Caco-2 (cell line): ENCODE measurements around the gene ALOX15B. TPM values are rescaled to one million over a fixed set of nuclear protein-coding genes. Genes with fewer than 3 reads are reported as not detected.
A peak's percentile ranks its signal among the peaks of the same experiment; 100 is the strongest.

Experiments
- BruUV-seq: library from RNA; stranded (reverse); fragments of 400-500 nt; replicated peaks from 2 replicates; lab custom pipeline; 2021; lab: Mats Ljungman, UMichigan
- CTCF ChIA-PET: fragments of 300-600 bp; sonication (Branson Sonifier 250); formaldehyde crosslinking; loops from one replicate; lab custom pipeline; 2022; ENCODE audit warnings: antibody characterized with exemption; lab: Charles Lee
- POLR2A ChIA-PET: fragments of 300-600 bp; sonication (Branson Sonifier 250); formaldehyde crosslinking; loops from one replicate; lab custom pipeline; 2022; ENCODE audit warnings: antibody characterized with exemption; lab: Charles Lee
- DNase-seq, 2 experiments: peaks; one replicate each; pipeline versions ENCODE4 v3.0.0 to v3.0.0-alpha.2; 2020 to 2022
- H3K27me3 ChIP-seq: replicated peaks from 2 replicates; pipeline ENCODE4 v1.6.0; 2011; ENCODE audit warnings: low read length; ENCODE audit not compliant: control insufficient read depth, insufficient read depth
- H3K36me3 ChIP-seq: 2 replicates; pipeline ENCODE4 v1.5.1; 2011; ENCODE audit warnings: low read length; ENCODE audit not compliant: control insufficient read depth, insufficient read depth
- H3K4me1 ChIP-seq: fragments of 250-450 bp; sonication (Bioruptor Pico); 2 replicates; pipeline ENCODE4 v1.5.1; 2020; ENCODE audit warnings: mild to moderate bottlenecking
- H3K4me3 ChIP-seq: 2 replicates; pipeline ENCODE4 v1.5.1; 2011; ENCODE audit warnings: low read depth, mild to moderate bottlenecking, control low read depth, low read length
- H3K9me3 ChIP-seq: fragments of 250-450 bp; sonication (Bioruptor Pico); 2 replicates; pipeline ENCODE4 v1.5.1; 2020; ENCODE audit warnings: mild to moderate bottlenecking, moderate library complexity
- H3K27ac Mint-ChIP-seq: one replicate; pipeline ENCODE4 v1.8.0; 2022; ENCODE audit warnings: mixed read lengths; ENCODE audit not compliant: unreplicated experiment
- H3K27me3 Mint-ChIP-seq: one replicate; pipeline ENCODE4 v1.8.0; 2022; ENCODE audit warnings: mixed read lengths; ENCODE audit not compliant: insufficient read depth, unreplicated experiment
- H3K36me3 Mint-ChIP-seq: one replicate; pipeline ENCODE4 v1.8.0; 2022; ENCODE audit warnings: mild to moderate bottlenecking, mixed read lengths; ENCODE audit not compliant: insufficient read depth, unreplicated experiment
- H3K4me1 Mint-ChIP-seq: one replicate; pipeline ENCODE4 v1.8.0; 2022; ENCODE audit warnings: low read depth, mixed read lengths; ENCODE audit not compliant: unreplicated experiment
- H3K4me3 Mint-ChIP-seq: one replicate; pipeline ENCODE4 v1.8.0; 2022; ENCODE audit warnings: mild to moderate bottlenecking, moderate library complexity, mixed read lengths; ENCODE audit not compliant: unreplicated experiment
- H3K9me3 Mint-ChIP-seq: one replicate; pipeline ENCODE4 v1.8.0; 2022; ENCODE audit warnings: mixed read lengths; ENCODE audit not compliant: unreplicated experiment
- CTCF ChIP-seq, 2 experiments: fragments of 200-600 bp in 1 of 2; IDR thresholded peaks; 1 replicate in 1 of 2; 2 replicates in 1 of 2; pipeline versions ENCODE4 v1.5.1 to v1.8.0; 2011 to 2022; ENCODE audit warnings: antibody characterized with exemption in 1 of 2, control low read depth in 1 of 2, inconsistent platforms in 1 of 2, low read depth in 1 of 2, low read length in 1 of 2, mild to moderate bottlenecking in 1 of 2, moderate library complexity in 1 of 2; ENCODE audit not compliant: insufficient read depth in 1 of 2, severe bottlenecking in 1 of 2, unreplicated experiment in 1 of 2
- intact Hi-C: fragments of 100-400 bp; cut with micrococcal nuclease; formaldehyde crosslinking; loops from one replicate; pipeline ENCODE4 v1.10.0; 2022; ENCODE audit not compliant: unreplicated experiment
- total RNA-seq: library from RNA; stranded (reverse); gene quantifications from 2 replicates; pipeline ENCODE4 v1.2.3, GENCODE V29; 2022

ALOX15B gene
- total RNA-seq, 1 experiment from 2014 or later: not detected

GRCh38 chr17:8016632-8017424 is 22.0 kb upstream of the ALOX15B start:
- Histone ChIP-seq H3K27me3 (no peaks in the 10 kb centered on the region), H3K9me3 (no peaks in the 10 kb centered on the region), H3K4me3 (peak overlapping the region; percentile 66), H3K4me1 (peaks cover 9% of the 10 kb centered on the region), H3K36me3 (no peaks in the 10 kb centered on the region)
- POLR2A ChIA-PET: no interaction called here
- H3K27me3 Mint-ChIP-seq: no peaks in the 10 kb centered on the region
- peak; percentile 47 to 53 for TF ChIP-seq CTCF (IDR thresholded peaks at IDR 0.05; ENCODE audit: insufficient read depth in 1 of 2, low read depth in 1 of 2, low read length in 1 of 2, severe bottlenecking in 1 of 2, unreplicated experiment in 1 of 2)
- no peaks in the 10 kb centered on the region for H3K9me3 Mint-ChIP-seq
- intact Hi-C loops: loop anchor here (1.0 kb wide), 2 partner anchors 24 to 40 kb away; no protein-coding TSS in a partner anchor
- no peaks in the 10 kb centered on the region for H3K36me3 Mint-ChIP-seq
- H3K4me3 Mint-ChIP-seq: peak overlapping the region; percentile 74
- CTCF ChIA-PET: interaction anchor here (2.9 to 3.2 kb wide), 2 partner anchors 25 to 40 kb away, joined by 24 to 25 read pairs; no protein-coding TSS in a partner anchor
- H3K4me1 Mint-ChIP-seq: peaks cover 6% of the 10 kb centered on the region
- no TSS peak for BruUV-seq
- H3K27ac Mint-ChIP-seq: no peak overlapping the region
- peak; percentile 60 to 68 for DNase-seq

DNA sequence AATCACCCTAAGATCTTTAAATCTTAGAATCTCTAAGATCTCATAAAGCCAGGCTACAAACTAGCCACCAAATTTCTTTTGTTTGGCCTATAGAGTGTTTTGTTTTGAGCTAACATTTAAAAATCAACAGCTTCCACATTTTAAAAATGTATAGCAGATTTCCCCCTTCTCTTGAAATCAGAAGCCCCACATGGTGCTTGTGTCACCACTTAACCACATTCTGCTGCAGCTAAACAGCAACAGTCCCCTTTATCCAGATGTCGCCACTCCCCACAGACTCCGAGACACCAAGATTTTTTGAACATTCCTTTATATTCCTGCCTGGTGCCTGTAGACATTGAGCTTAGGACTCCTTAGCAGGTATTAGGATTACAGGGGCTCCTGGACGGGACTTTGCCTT is 20.4 kb upstream of the ALOX15B start:
- Histone ChIP-seq H3K36me3 (no peaks in the 10 kb centered on the region), H3K4me1 (peaks cover 16% of the 10 kb centered on the region), H3K4me3 (no peak overlapping the region), H3K9me3 (no peaks in the 10 kb centered on the region), H3K27me3 (no peaks in the 10 kb centered on the region)
- TF ChIP-seq CTCF (IDR thresholded peaks at IDR 0.05; ENCODE audit: insufficient read depth in 1 of 2, low read depth in 1 of 2, low read length in 1 of 2, severe bottlenecking in 1 of 2, unreplicated experiment in 1 of 2): no peak
- DNase-seq: no peak
- no TSS peak for BruUV-seq
- Mint-ChIP-seq H3K27ac (no peak overlapping the region), H3K9me3 (no peaks in the 10 kb centered on the region), H3K36me3 (no peaks in the 10 kb centered on the region), H3K4me3 (no peak overlapping the region), H3K27me3 (no peaks in the 10 kb centered on the region), H3K4me1 (peaks cover 13% of the 10 kb centered on the region)
- POLR2A ChIA-PET: interaction anchor here (0.5 kb wide), 1 partner anchor 370 kb away, joined by 3 read pairs; no protein-coding TSS in a partner anchor
- intact Hi-C loops: no loop called here
- CTCF ChIA-PET: interaction anchor here (3.2 kb wide), 1 partner anchor 39 kb away, joined by 25 read pairs; no protein-coding TSS in a partner anchor

- Mint-ChIP-seq H3K4me3 (no peak overlapping the region), H3K27ac (no peak overlapping the region), H3K27me3 (no peaks in the 10 kb centered on the region), H3K4me1 (peaks cover 13% of the 10 kb centered on the region), H3K36me3 (no peaks in the 10 kb centered on the region), H3K9me3 (no peaks in the 10 kb centered on the region)
- ChIA-PET CTCF (interaction anchor here (0.5 kb wide), 1 partner anchor 32 kb away, joined by 5 read pairs; no protein-coding TSS in a partner anchor), POLR2A (no interaction called here)
- Histone ChIP-seq H3K36me3 (no peaks in the 10 kb centered on the region), H3K4me3 (no peak overlapping the region), H3K4me1 (peaks cover 16% of the 10 kb centered on the region), H3K27me3 (no peaks in the 10 kb centered on the region), H3K9me3 (no peaks in the 10 kb centered on the region)
- no peak for DNase-seq
- intact Hi-C loops: no loop called here
- no peak for TF ChIP-seq CTCF (IDR thresholded peaks at IDR 0.05; ENCODE audit: insufficient read depth in 1 of 2, low read depth in 1 of 2, low read length in 1 of 2, severe bottlenecking in 1 of 2, unreplicated experiment in 1 of 2)
- no TSS peak for BruUV-seq
Observed at GRCh38 chr17:8019166-8019565, 19.7 kb upstream of the ALOX15B start.
